Neural cell (in vitro differentiated cells): ENCODE data around the gene DCPS. TPM values are rescaled to one million over a fixed set of nuclear protein-coding genes. Genes with fewer than 3 reads are reported as not detected.
"Not testable (repeated sequence)": the region's sequence is repeated elsewhere in the genome, so short reads cannot be mapped to it uniquely, and the experiment has no call there.

Source experiments
- H2AFZ ChIP-seq: fragments of 200-600, 300-800 bp; sonication (generic), shearing (Covaris generic); 2 replicates; pipeline ENCODE4 v1.6.0; 2014; ENCODE audit warnings: low read depth, mild to moderate bottlenecking, antibody characterized with exemption, low read length, moderate library complexity
- H3F3A ChIP-seq: fragments of 200-600 bp; shearing (Covaris generic); 2 replicates; pipeline ENCODE4 v1.6.1; 2016; ENCODE audit warnings: mild to moderate bottlenecking, moderate library complexity, mixed read lengths, antibody characterized with exemption, low read length; ENCODE audit not compliant: insufficient read depth, poor library complexity, severe bottlenecking
- H3K27ac ChIP-seq: fragments of 200-600, 300-800 bp; sonication (generic), shearing (Covaris generic); 2 replicates; pipeline ENCODE4 v1.5.1; 2014; ENCODE audit warnings: mild to moderate bottlenecking, low read length, moderate library complexity
- H3K27me3 ChIP-seq: fragments of 300-800, 200-600 bp; sonication (generic), shearing (Covaris generic); 2 replicates; pipeline ENCODE4 v1.6.0; 2014; ENCODE audit warnings: mild to moderate bottlenecking, low read depth, low read length, moderate library complexity; ENCODE audit not compliant: insufficient read depth
- H3K36me3 ChIP-seq: fragments of 300-800, 200-600 bp; sonication (generic), shearing (Covaris generic); 2 replicates; pipeline ENCODE4 v1.5.1; 2014; ENCODE audit warnings: mild to moderate bottlenecking, antibody characterized with exemption, low read length, moderate library complexity; ENCODE audit not compliant: insufficient read depth
- H3K4me2 ChIP-seq: fragments of 300-800, 200-600 bp; sonication (generic), shearing (Covaris generic); 2 replicates; pipeline ENCODE4 v1.6.0; 2014; ENCODE audit warnings: mild to moderate bottlenecking, low read length
- H3K4me3 ChIP-seq: fragments of 300-800, 200-600 bp; sonication (generic), shearing (Covaris generic); 2 replicates; pipeline ENCODE4 v1.5.1; 2014; ENCODE audit warnings: mild to moderate bottlenecking, low read length, moderate library complexity
- H3K79me2 ChIP-seq: fragments of 200-600 bp; shearing (Covaris generic); replicated peaks from 2 replicates; pipeline ENCODE4 v1.6.0; 2014; ENCODE audit warnings: mild to moderate bottlenecking, low read length, moderate library complexity; ENCODE audit not compliant: insufficient read depth
- H3K9ac ChIP-seq: fragments of 300-800, 200-600 bp; sonication (generic), shearing (Covaris generic); 2 replicates; pipeline ENCODE4 v1.6.1; 2016; ENCODE audit warnings: mild to moderate bottlenecking, low read length, mixed read lengths
- H3K9me2 ChIP-seq: fragments of 200-600 bp; shearing (Covaris generic); 2 replicates; pipeline ENCODE4 v1.6.1; 2016; ENCODE audit warnings: mild to moderate bottlenecking, low read length, mixed read lengths; ENCODE audit not compliant: insufficient read depth
- H3K9me3 ChIP-seq: fragments of 200-600, 300-800 bp; sonication (generic), shearing (Covaris generic); 2 replicates; pipeline ENCODE4 v1.6.1; 2016; ENCODE audit warnings: mild to moderate bottlenecking, mixed run types, low read length, moderate library complexity, mixed read lengths
- H4K20me1 ChIP-seq: fragments of 200-600 bp; shearing (Covaris generic); 2 replicates; pipeline ENCODE4 v1.6.1; 2016; ENCODE audit warnings: mild to moderate bottlenecking, mixed run types; ENCODE audit not compliant: insufficient read depth
- CTCF ChIP-seq: fragments of 450-650 bp; IDR thresholded peaks from 2 replicates; pipeline ENCODE4 v1.5.1; 2014; ENCODE audit warnings: antibody characterized with exemption, mild to moderate bottlenecking, moderate library complexity; ENCODE audit not compliant: poor library complexity, severe bottlenecking
- EP300 ChIP-seq: fragments of 450-650 bp; conservative IDR thresholded peaks from 2 replicates; pipeline ENCODE4 v1.6.1; 2014; ENCODE audit warnings: antibody characterized with exemption, mild to moderate bottlenecking, moderate library complexity; ENCODE audit not compliant: poor library complexity, severe bottlenecking
- EZH2 ChIP-seq: fragments of 200-600, 300-800 bp; shearing (Covaris generic), sonication (generic); IDR thresholded peaks from 2 replicates; pipeline ENCODE4 v1.6.1; 2014; ENCODE audit warnings: antibody characterized with exemption, low read length, borderline replicate concordance, mild to moderate bottlenecking; ENCODE audit not compliant: insufficient read depth, poor library complexity, severe bottlenecking
- MXI1 ChIP-seq: fragments of 450-650 bp; conservative IDR thresholded peaks from 2 replicates; pipeline ENCODE4 v1.6.1; 2014; ENCODE audit warnings: antibody characterized with exemption, mild to moderate bottlenecking; ENCODE audit not compliant: poor library complexity, severe bottlenecking
- POLR2AphosphoS5 ChIP-seq: IDR thresholded peaks from 2 replicates; pipeline ENCODE4 v1.6.1; 2012
- RAD21 ChIP-seq: fragments of 450-650 bp; conservative IDR thresholded peaks from 2 replicates; pipeline ENCODE4 v1.6.1; 2014; ENCODE audit warnings: antibody characterized with exemption, mild to moderate bottlenecking, moderate library complexity
- REST ChIP-seq: IDR thresholded peaks from 2 replicates; pipeline ENCODE4 v1.6.1; 2012; ENCODE audit warnings: borderline replicate concordance
- SMC3 ChIP-seq: fragments of 450-650 bp; conservative IDR thresholded peaks from 2 replicates; pipeline ENCODE4 v1.6.1; 2014; ENCODE audit warnings: antibody characterized with exemption, mild to moderate bottlenecking, moderate library complexity; ENCODE audit not compliant: poor library complexity
- TAF1 ChIP-seq: IDR thresholded peaks from 2 replicates; pipeline ENCODE4 v1.6.1; 2012; ENCODE audit warnings: low read depth
- polyA plus RNA-seq: library from polyadenylated mRNA; depleted of rRNA; stranded (reverse); fragments of >200 nt; gene quantifications from 2 replicates; pipeline ENCODE4 v1.2.3, GENCODE V29; 2014

Gene DCPS
- polyA plus RNA-seq, 1 donor from 2014 or later = 6.4 TPM

- H3K36me3 ChIP-seq, H3K4me3 ChIP-seq, H3F3A ChIP-seq, H3K27ac ChIP-seq, H4K20me1 ChIP-seq, H3K9me2 ChIP-seq, H3K27me3 ChIP-seq, H3K9ac ChIP-seq, H3K4me2 ChIP-seq, H2AFZ ChIP-seq, H3K79me2 ChIP-seq, H3K9me3 ChIP-seq: not testable (repeated sequence)
Observed at GRCh38 chr11:126382641-126383040, 78.8 kb downstream of the DCPS start.

GRCh38 chr11:126383339-126384335 lies 79.8 kb downstream of the DCPS start:
- Histone ChIP-seq H2AFZ (no peak overlapping the region), H3K79me2 (no peaks in the 10 kb centered on the region), H3K9me2 (no peaks in the 10 kb centered on the region), H3F3A (no peaks in the 10 kb centered on the region), H3K36me3 (no peaks in the 10 kb centered on the region), H3K27me3 (no peaks in the 10 kb centered on the region), H4K20me1 (no peaks in the 10 kb centered on the region), H3K9ac (no peak overlapping the region), H3K4me2 (no peak overlapping the region), H3K9me3 (no peaks in the 10 kb centered on the region), H3K27ac (no peak overlapping the region), H3K4me3 (no peak overlapping the region)
- TF ChIP-seq CTCF (no peak), POLR2AphosphoS5 (no peak), EP300 (no peak), TAF1 (no peak), MXI1 (no peak), REST (no peak), EZH2 (no peak), SMC3 (no peak), RAD21 (no peak)
